GM12891 (cell line): ENCODE results near the gene NT5DC4.

Experiments used
- PAX5 ChIP-seq: IDR thresholded peaks from 2 replicates; pipeline ENCODE4 v1.6.1; 2011; ENCODE audit warnings: low read length, moderate library complexity, mild to moderate bottlenecking; ENCODE audit not compliant: insufficient read depth, severe bottlenecking
- POLR2A ChIP-seq: IDR thresholded peaks from 2 replicates; pipeline ENCODE4 v1.6.1; 2011; ENCODE audit warnings: low read depth, low read length, control low read depth
- POLR2AphosphoS5 ChIP-seq: IDR thresholded peaks from 2 replicates; pipeline ENCODE4 v1.6.1; 2011; ENCODE audit warnings: low read depth, low read length, control low read depth
- POU2F2 ChIP-seq: IDR thresholded peaks from 2 replicates; pipeline ENCODE4 v1.6.1; 2011; ENCODE audit warnings: low read depth, mild to moderate bottlenecking, control low read depth, low read length, moderate library complexity
- SPI1 ChIP-seq: IDR thresholded peaks from 2 replicates; pipeline ENCODE4 v1.6.1; 2011; ENCODE audit warnings: low read depth, low read length, control low read depth
- TAF1 ChIP-seq: IDR thresholded peaks from 2 replicates; pipeline ENCODE4 v1.6.1; 2011; ENCODE audit warnings: low read depth, low read length, control low read depth

DNA sequence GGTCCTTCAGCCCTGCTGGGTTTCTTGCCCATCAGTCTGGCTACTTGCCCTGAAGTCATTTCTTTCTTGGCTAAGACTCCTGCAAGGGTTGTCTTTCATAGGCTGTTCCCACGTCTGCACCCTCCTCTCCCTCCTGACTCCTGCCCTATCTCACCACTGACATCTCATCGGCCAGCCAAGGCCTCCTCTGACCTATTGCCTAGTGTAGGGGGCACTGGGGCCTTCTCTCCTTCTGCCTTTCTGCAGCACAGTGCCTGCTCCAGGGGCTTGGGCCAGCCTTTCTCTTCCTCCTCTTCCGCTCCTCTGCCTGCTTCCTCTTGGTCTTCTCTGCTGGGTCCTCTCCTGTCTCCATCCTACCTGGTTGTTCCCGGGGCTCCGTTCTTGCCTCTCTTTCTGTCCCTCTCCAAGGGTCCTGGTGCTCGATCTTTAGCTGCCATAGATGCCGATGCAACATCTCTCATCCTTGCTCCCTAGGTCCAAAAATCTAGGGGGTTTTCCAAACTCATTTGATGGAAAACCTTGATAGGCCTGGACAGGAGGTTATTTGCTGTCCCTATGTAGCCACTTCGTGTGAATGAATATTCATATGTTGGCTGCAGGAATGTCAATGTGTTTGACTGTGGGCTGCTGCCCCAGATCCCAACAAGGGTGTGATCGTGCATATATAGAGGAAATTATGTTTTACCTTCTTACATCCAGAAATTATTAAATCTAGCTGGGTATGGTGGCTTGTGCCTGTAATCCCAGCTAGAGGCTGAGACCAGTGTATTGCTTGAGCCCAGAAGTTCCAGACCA, 9.7 kb upstream of the NT5DC4 start:
- TF ChIP-seq POLR2AphosphoS5: no peak
- TF ChIP-seq TAF1: no peak
- TF ChIP-seq SPI1: no peak
- TF ChIP-seq POLR2A: no peak
- TF ChIP-seq PAX5: no peak
- TF ChIP-seq POU2F2: no peak
